Mucosa of descending colon (tissue), 3 donors: ENCODE data around the gene EXT2. TPM values are rescaled to one million over a fixed set of nuclear protein-coding genes. Genes with fewer than 3 reads are reported as not detected.

Experiments used
- ATAC-seq: fragments of 200-7000 bp; cut with Tn5 transposase; one replicate; pipeline ENCODE4 v1.9.1; 2020; ENCODE audit warnings: mild to moderate bottlenecking, moderate library complexity
- DNase-seq, 3 donors: peaks; one replicate each; pipeline ENCODE4 v3.0.0-alpha.2; 2020
- H3K36me3 ChIP-seq: fragments of 200-600 bp; one replicate; pipeline ENCODE4 v1.8.0; 2021; ENCODE audit warnings: low read depth, mild to moderate bottlenecking
- H3K4me1 ChIP-seq: fragments of 200-600 bp; one replicate; pipeline ENCODE4 v1.8.0; 2021; ENCODE audit warnings: low read depth, mild to moderate bottlenecking
- H3K4me3 ChIP-seq: fragments of 200-600 bp; one replicate; pipeline ENCODE4 v1.8.0; 2021; ENCODE audit warnings: mild to moderate bottlenecking
- H3K9me3 ChIP-seq: fragments of 200-600 bp; one replicate; pipeline ENCODE4 v1.8.0; 2021; ENCODE audit warnings: mild to moderate bottlenecking
- intact Hi-C, 2 donors: fragments of 100-400 bp; cut with DNase I in 1 of 2; cut with micrococcal nuclease in 1 of 2; formaldehyde crosslinking; loops; one replicate each; pipeline versions ENCODE4 v1.11.0 to v1.11.1; 2022; cut with DNase I, micrococcal nuclease
- total RNA-seq, 3 donors: library from RNA; stranded (reverse); fragmentation: NEBNext Ultra II Directional in 2 of 3; extraction: Animal tissue kit (Norgen Biotek cat#: 25700) in 2 of 3; gene quantifications; one replicate each; pipeline versions ENCODE4 v1.2.1 to v1.2.4, GENCODE V29; 2021 to 2023
- TF ChIP-seq, protein P1 (sequence below): fragments of 200-600 bp; IDR thresholded peaks from one replicate; pipeline ENCODE4 v1.8.0; 2022; ENCODE audit warnings: antibody characterized with exemption, mild to moderate bottlenecking
- donor health status: DM: no; HTN: no; CAD: no; lungs with moderate emphysema.
- donor health status: DM: no; HTN: no; CAD: no.
- donor health status: DM: no; HTN: yes; CAD: no.

EXT2 gene
- total RNA-seq, 3 donors from 2014 or later: 53.3 to 59.7 (median 57.2) TPM

DNA sequence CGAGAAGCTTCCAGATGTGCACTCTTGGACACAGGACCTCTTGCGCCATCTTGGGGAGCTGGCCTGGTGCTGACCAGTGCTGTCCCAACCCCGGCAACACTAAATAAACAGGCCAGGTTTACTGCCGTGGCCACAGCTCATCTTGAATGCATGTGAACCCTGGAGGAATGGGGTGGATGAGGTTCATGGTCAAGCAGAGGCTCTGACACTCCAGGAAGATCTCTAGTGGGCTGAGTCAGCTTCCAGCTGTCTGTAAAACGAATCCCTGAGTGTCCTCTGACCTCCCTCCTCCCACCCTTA is 162.7 kb downstream of the EXT2 start:
- H3K4me3 ChIP-seq: no peak overlapping the region
- peaks cover 3% of the 10 kb centered on the region for H3K9me3 ChIP-seq
- no peak for DNase-seq
- ATAC-seq: no peak
- H3K4me1 ChIP-seq: no peaks in the 10 kb centered on the region
- H3K36me3 ChIP-seq: no peaks in the 10 kb centered on the region
- intact Hi-C loops: no loop called here
- TF ChIP-seq, protein P1, sequence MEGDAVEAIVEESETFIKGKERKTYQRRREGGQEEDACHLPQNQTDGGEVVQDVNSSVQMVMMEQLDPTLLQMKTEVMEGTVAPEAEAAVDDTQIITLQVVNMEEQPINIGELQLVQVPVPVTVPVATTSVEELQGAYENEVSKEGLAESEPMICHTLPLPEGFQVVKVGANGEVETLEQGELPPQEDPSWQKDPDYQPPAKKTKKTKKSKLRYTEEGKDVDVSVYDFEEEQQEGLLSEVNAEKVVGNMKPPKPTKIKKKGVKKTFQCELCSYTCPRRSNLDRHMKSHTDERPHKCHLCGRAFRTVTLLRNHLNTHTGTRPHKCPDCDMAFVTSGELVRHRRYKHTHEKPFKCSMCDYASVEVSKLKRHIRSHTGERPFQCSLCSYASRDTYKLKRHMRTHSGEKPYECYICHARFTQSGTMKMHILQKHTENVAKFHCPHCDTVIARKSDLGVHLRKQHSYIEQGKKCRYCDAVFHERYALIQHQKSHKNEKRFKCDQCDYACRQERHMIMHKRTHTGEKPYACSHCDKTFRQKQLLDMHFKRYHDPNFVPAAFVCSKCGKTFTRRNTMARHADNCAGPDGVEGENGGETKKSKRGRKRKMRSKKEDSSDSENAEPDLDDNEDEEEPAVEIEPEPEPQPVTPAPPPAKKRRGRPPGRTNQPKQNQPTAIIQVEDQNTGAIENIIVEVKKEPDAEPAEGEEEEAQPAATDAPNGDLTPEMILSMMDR: no peak

DNA sequence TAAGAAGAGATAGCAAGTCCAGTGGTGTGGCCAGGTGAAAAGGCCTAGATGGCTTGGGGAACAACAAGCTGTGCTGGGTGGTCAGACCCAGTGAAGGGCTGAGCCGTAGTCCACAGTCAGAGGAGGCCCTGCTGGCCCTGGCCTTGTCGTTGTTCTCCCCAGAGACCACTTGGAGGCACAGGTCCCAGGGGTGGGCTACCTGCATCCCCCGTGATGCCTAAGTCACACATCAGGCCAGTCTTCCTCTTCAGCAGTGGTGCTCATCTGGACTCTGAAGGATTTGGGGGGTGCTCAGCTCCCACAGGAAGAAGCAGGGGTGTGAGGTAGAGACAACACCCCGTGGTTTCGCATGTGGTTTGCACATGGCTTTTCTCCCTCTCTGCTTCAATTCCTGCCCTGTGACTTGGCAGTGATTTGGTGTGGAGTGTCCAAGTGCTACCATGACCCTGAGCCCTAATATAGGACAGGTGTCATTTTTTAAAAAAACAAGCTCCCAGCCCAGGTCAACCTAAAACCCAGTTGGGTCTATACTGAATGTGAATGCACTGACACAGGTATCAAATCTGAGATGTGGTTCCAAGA is 163.5 kb downstream of the EXT2 start:
- intact Hi-C loops: no loop called here
- Histone ChIP-seq H3K4me1 (no peaks in the 10 kb centered on the region), H3K4me3 (no peak overlapping the region), H3K36me3 (no peaks in the 10 kb centered on the region), H3K9me3 (no peaks in the 10 kb centered on the region)
- ATAC-seq (no peak), DNase-seq (no peak)
- TF ChIP-seq, protein P1: no peak

DNA sequence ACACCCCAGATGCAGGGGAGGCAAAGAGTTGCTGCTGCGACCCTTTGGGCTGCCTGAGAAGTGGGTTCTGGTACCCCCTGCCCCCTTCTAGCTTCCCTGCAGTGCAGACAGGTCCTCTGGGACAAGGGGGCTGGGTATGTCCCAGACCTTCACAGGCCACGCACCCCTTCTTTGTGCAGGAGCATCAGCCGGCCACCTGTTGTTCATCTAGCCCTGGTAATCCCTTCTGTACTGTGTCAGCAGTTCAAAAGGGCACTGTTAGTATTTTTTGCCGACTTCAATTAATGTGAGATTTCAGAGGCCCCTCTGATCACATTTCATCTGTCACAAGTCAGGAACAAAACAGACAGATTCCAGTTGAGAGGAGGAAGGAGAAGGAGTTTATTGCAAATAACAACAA is 164.6 kb downstream of the EXT2 start:
- TF ChIP-seq, protein P1: no peak
- Histone ChIP-seq H3K9me3 (no peaks in the 10 kb centered on the region), H3K36me3 (no peaks in the 10 kb centered on the region), H3K4me1 (no peaks in the 10 kb centered on the region), H3K4me3 (no peak overlapping the region)
- DNase-seq (no peak), ATAC-seq (no peak)
- intact Hi-C loops: no loop called here

DNA sequence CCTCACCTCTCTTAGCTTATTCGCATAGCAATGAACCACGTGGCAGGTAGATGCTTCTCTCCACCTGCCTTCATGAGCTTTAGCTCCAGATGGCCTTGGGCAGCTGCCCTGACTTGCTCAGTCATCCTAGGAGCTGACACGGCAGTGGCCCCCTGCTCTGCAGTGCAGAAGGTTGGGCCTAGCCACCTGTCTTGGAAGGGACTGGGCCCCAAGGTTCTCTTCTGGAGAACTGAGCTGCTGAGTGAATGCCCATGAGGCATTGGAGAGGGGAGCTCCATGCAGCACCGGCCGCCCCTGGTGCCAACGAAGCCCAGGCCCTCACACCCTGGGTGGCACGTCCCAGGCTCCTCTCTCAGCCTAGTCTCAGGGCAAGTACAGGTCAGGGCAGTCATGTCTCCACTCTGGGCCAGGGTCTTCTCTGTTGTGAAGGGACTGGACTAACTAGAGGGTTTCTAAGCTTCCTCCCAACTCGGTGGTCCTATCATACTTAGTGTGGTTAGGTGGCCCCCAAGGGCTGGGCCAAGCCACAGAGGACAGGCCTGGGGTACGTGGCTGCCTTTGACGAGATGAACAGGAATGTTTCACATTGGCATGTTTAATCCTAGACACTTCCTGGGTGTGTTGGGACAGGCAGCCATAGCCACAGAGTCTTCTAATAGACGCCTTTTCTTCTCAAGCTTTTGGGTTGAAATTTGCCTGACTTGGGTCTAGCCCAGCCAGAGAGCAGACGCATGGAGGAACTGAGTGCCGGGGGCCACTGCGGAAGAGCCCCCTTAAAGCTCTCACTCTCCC is 166.5 kb downstream of the EXT2 start:
- DNase-seq: no peak

DNA sequence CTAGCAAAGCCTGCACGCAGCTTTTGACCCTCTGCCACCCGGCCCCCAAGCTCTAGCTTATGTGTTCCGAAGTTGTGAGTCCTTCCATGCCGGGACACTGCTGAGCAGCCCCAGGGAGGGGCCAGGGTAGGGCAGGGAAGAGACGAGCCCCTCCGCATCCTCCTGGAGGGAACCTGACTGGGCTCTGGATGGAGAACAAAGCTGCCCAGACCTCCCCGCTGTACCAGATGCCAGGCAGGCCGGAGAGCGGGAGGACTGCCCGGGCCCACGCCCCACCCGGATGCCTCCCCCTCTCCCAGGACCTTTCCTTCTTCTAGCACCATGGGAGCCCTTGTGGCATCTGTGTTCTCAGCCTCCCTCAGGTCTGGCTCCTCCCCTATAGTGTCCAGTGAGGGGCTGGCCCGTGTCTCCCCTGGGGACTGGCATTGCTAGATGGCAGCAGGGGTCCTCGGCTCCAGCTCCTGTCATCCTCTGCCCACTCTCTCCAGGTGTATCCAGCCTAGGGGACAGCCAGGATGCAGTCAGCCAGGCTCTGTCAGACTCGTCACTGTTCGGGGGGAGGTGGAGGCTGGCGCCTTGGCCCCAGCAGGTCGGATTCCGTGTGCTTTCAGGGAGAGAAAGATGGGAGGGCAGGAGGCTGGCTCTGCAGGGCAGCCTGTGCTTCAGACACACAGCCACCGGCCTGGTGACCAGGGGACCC is 168.4 kb downstream of the EXT2 start:
- TF ChIP-seq, protein P1: no peak
- intact Hi-C loops: no loop called here

More for the DNA sequence above, 166.5 kb downstream of the EXT2 start:
- TF ChIP-seq, protein P1: no peak
- intact Hi-C loops: no loop called here
- H3K4me1 ChIP-seq: no peaks in the 10 kb centered on the region
- no peaks in the 10 kb centered on the region for H3K9me3 ChIP-seq
- H3K4me3 ChIP-seq: no peak overlapping the region
- H3K36me3 ChIP-seq: no peaks in the 10 kb centered on the region
- ATAC-seq: no peak

More for the DNA sequence above, 168.4 kb downstream of the EXT2 start:
- H3K9me3 ChIP-seq: no peaks in the 10 kb centered on the region
- H3K4me3 ChIP-seq: no peak overlapping the region
- no peaks in the 10 kb centered on the region for H3K4me1 ChIP-seq
- H3K36me3 ChIP-seq: no peaks in the 10 kb centered on the region
- ATAC-seq (no peak), DNase-seq (no peak)
